HG02759 (cell line): ENCODE results near the gene NR3C2.

Experiments
- ATAC-seq: cut with Tn5 transposase; IDR thresholded peaks from one replicate; pipeline ENCODE4 v1.9.1; 2021; ENCODE audit warnings: mild to moderate bottlenecking, moderate library complexity; ENCODE audit not compliant: unreplicated experiment

Gene NR3C2

GRCh38 chr4:148435654-148436406 lies 6.4 kb downstream of the NR3C2 start:
- ATAC-seq: no peak

DNA sequence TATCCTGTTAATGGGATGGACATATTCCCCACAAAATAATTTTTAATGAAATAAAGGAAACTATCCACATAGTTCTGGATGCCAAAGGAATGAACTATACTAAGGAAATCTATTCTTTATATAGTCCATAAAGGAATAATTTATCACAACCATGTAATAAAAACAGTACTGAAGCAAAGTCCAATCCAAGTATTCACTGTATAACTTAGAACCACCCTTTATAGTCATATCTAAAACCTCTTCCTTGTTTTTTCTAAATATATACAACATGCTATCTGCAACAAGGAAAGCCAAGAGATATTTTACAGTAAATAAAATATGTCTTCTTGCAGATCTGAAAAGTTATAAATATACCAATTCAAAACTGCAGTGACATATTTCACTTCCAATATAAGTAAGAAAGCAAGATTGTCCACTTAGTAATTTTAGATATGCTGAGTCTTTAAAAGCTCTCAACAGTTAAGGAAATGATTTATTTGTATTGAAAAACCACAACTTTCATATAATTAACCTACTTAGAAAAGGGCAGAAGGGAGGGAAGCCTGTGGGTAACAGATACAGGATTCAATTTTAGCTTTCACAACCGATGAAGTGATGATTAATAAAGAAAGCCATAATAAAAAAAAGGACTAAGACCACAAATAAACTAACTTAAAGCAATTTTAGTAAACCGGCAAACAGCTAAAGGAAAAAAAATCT lies 8.0 kb downstream of the NR3C2 start:
- peak; percentile 49 for ATAC-seq

DNA sequence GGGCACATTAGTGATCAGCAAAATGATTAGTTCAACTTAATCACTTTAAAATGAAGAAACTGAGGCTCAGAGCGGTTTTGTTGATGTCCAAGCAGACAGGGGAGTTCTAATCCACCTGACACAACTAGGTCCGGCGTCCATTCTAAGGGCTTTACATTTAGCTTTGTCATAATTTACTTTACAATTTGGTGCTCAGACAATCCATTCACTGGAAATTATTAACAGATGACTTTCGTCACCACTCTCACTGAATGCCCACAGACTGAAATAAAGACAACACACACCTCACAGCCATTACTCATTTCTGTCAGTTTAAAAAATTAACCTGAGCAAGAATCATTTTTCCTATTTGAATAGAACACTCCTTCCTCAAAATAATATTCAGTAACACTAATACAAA lies 10.8 kb downstream of the NR3C2 start:
- ATAC-seq: peak; percentile 57

GRCh38 chr4:148430854-148431253 lies 11.4 kb downstream of the NR3C2 start:
- ATAC-seq: no peak

- no peak for ATAC-seq
Measured at GRCh38 chr4:148429206-148429605, 13.0 kb downstream of the NR3C2 start.

- ATAC-seq: no peak
Measured at GRCh38 chr4:148426643-148427042, 15.6 kb downstream of the NR3C2 start.

- ATAC-seq: peak; percentile 86
Measured at GRCh38 chr4:148425327-148426110, 16.7 kb downstream of the NR3C2 start.

- no peak for ATAC-seq
Measured at GRCh38 chr4:148420397-148420796, 21.8 kb downstream of the NR3C2 start.

DNA sequence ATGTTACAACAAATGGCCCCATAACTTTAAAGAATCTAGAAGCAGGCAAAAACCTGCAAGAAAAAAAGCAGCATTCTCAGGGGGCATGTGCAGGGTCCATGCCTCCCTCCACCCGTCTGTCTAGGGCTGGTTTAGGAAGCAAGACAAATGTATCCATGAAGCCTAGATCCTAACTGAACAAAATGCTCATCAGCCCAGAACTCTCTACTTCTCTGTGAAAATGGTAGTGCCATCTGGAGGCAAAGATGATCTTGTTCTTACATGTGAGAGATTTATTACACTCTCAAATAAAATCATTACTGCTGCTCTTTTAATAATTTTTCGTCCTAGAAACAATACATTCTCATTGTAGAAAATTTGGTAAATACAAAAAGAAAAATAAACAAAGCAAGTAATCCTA lies 26.7 kb downstream of the NR3C2 start:
- ATAC-seq: no peak

DNA sequence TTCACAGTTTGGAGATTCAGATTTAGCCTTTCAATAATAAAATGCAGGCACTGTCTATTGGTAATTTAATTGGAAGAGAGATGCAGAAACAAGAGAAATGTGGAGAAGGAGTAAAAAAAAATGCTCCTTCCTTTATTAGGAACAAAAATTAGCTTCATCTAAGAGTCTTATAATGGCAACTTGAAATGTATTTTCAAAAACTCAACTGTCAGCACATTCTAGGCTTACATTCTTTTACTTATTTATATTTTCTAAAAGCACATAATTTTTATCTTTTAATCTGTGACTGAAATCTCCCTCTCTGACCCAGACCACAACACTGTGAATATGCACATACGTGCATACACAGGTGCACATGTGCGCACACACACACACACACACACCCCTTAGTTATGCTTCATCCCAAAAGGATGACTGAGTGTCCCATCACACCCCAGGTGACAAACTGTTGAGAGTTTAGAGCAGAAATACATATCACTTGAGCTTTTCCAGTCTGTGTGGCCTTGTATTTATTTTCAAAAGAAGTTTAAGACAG lies 29.7 kb downstream of the NR3C2 start:
- ATAC-seq: no peak

DNA sequence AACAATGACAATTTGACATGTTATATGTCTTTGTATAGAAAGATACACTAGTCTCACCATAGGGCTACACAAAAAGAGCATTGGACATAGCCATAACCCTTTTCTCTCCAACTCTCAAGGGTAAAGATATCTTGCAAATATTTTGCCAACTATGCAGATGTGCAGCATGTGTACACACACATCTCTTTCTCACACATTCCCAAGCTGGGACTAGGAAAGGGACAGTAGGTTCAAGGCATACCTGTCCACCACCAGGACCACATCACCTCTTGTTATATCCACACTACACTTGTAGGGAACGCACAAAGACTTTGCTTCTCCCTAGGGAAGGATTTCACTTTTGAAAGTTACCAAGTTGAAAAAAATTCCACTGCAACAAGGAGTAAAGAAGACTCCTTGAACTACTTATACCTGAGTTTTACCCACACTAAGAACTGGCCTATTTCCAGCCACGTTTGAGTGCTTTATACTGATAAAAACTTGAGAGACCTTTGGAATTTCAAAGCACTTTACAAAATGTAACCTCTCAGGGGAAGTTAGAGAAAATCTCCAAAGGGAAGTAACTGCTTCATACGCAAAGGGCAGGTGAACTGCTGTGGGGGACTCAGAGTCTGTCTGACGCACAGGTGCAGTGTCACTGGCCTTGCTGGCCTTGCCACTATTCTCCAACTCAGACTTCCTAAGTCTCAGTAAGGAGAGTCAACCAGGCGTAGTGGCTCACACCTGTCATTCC lies 36.9 kb downstream of the NR3C2 start:
- no peak for ATAC-seq

- ATAC-seq: no peak
Measured at GRCh38 chr4:148398988-148399387, 43.2 kb downstream of the NR3C2 start.

GRCh38 chr4:148397771-148398170 lies 44.4 kb downstream of the NR3C2 start:
- ATAC-seq: no peak

DNA sequence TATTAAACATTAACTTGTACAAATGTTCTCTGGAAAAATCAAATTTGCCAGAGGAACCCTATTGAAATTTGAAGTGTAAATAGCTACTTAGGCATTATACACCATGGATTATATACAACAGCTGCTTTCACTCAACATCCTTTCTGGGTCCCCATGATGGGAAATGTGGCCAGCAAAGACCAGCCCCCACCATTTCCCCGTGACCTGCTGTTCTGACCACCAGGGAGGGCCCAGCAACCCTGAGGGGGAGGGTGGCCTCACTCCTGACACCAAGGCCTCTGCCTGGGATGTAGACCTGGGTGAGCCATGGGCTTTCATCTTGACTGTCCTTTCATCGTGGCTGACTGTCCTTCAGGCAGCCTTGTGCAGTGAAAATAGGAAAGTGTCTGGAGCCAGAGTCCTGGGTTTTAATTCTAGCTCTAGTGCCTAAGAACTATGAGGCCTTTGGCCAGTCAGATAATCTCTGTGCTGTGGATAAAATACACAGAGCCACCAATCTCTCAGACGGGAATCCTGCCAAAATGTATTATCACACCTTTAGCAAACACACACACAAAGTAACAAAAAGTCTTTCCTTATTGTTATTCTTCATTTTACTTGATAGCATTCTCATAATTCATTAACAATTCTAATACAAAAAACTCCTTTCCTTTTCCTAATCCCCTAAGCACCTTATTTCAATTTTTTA lies 45.1 kb downstream of the NR3C2 start:
- ATAC-seq: no peak

GRCh38 chr4:148395771-148396170 lies 46.4 kb downstream of the NR3C2 start:
- ATAC-seq: no peak

- ATAC-seq: no peak
Measured at GRCh38 chr4:148391056-148391455, 51.2 kb downstream of the NR3C2 start.

- ATAC-seq: no peak
Measured at GRCh38 chr4:148390311-148390710, 51.9 kb downstream of the NR3C2 start.

DNA sequence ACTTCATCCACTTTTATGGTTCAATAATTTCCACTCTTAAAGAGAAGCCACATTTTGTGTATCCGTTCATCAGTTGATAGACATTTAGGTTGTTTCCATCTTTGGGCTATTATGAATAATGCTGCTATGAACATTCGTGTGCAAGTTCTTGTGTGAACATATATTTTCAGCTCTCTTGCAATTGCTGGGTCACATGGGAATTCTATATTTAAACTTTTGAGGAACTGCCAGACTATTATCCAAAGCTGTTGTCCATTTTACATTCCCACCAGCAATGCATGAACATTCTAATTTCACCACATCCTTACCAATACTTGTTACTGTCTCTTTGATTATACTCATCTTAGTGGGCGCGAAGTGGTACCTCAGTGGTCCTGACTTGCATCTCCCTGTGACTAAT lies 61.9 kb downstream of the NR3C2 start:
- no peak for ATAC-seq

DNA sequence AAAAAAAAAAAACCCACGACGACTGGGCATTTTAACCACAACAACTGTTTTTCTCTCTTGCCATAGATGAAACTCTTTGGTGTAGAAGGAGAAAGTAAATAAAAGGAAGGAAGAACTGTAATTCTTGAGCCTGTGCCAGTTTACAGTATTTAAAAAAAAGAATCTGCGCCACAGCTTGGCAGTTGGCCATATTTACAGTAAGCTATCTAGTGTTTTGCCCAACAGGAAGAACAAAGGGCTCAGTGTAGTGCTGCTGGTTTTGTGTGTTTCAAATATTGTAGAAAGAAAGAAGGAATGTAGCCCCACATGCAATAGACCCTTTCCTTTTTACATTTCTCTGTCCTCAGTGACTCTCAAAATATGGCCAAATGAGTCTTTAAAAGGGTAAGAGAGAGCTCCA lies 66.1 kb downstream of the NR3C2 start:
- ATAC-seq: no peak

DNA sequence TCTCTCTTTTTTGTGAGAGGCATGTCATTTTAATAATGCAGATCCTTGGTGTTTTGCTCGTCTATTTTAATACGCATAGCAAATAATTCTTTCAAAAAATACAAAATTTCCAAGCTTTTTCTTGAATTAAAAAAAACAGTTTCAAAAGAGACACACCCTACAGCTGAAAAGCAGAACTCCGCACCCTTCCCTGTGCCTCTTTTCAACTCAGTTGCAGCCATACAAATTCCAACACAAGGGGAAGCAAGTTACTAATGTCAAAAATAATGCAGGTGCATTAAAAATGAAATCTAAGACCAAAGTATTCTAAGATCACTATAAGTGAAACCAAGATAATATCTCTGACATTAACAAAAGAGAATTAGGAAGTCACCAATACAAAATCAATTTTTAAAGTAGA lies 66.6 kb downstream of the NR3C2 start:
- ATAC-seq: no peak
